Spleen (tissue), 11 donors: ENCODE data around the gene AGPAT4. TPM values are rescaled to one million over a fixed set of nuclear protein-coding genes. Genes with fewer than 3 reads are reported as not detected.
"Not testable (repeated sequence)": the region's sequence is repeated elsewhere in the genome, so short reads cannot be mapped to it uniquely, and the experiment has no call there.

Experiments
- DNase-seq: peaks from one replicate; pipeline ENCODE4 v3.0.0-alpha.2; 2020
- H3K27ac ChIP-seq, 8 donors: fragments of 200-600 bp; sonication (generic) in 7 of 8; 1 replicate in 4 of 8; 2 replicates in 4 of 8; pipeline versions ENCODE4 v1.5.0 to v1.8.0; 2016 to 2021; ENCODE audit warnings: inconsistent platforms in 4 of 8, mild to moderate bottlenecking in 4 of 8, moderate library complexity in 1 of 8
- H3K27me3 ChIP-seq, 7 donors: fragments of 200-600 bp; sonication (generic) in 6 of 7; replicated peaks in 1 of 7; 1 replicate in 4 of 7; 2 replicates in 3 of 7; pipeline versions ENCODE4 v1.5.0 to v1.8.0; 2016 to 2021; ENCODE audit warnings: inconsistent platforms in 3 of 7, mild to moderate bottlenecking in 1 of 7
- H3K36me3 ChIP-seq, 6 donors: fragments of 200-600 bp; sonication (generic) in 5 of 6; 1 replicate in 4 of 6; 2 replicates in 2 of 6; pipeline versions ENCODE4 v1.5.0 to v1.8.0; 2016 to 2021; ENCODE audit warnings: inconsistent platforms in 2 of 6
- H3K4me1 ChIP-seq, 6 donors: fragments of 200-600 bp; sonication (generic) in 5 of 6; 1 replicate in 3 of 6; 2 replicates in 3 of 6; pipeline versions ENCODE4 v1.5.0 to v1.8.0; 2016 to 2021; ENCODE audit warnings: inconsistent platforms in 3 of 6
- H3K4me3 ChIP-seq, 8 donors: fragments of 200-600 bp; sonication (generic) in 7 of 8; 1 replicate in 4 of 8; 2 replicates in 4 of 8; pipeline versions ENCODE4 v1.5.0 to v1.8.0; 2016 to 2021; ENCODE audit warnings: inconsistent platforms in 4 of 8, mild to moderate bottlenecking in 4 of 8, moderate library complexity in 2 of 8
- H3K9me3 ChIP-seq, 8 donors: fragments of 200-600 bp; sonication (generic) in 7 of 8; 1 replicate in 4 of 8; 2 replicates in 4 of 8; pipeline versions ENCODE4 v1.5.0 to v1.8.0; 2016 to 2021; ENCODE audit warnings: inconsistent platforms in 4 of 8
- CTCF ChIP-seq, 11 experiments: fragments of 200-600 bp in 7 of 11; fragments of 450-650 bp in 4 of 11; sonication (generic) in 4 of 11; IDR thresholded peaks in 8 of 11; conservative IDR thresholded peaks in 3 of 11; 1 replicate in 7 of 11; 2 replicates in 4 of 11; pipeline versions ENCODE4 v1.4.0 to v1.8.0; 2016 to 2021; ENCODE audit warnings: antibody characterized with exemption in 11 of 11, inconsistent platforms in 4 of 11, mild to moderate bottlenecking in 1 of 11
- POLR2A ChIP-seq, 3 donors: fragments of 450-650 bp; IDR thresholded peaks; one replicate each; pipeline ENCODE4 v1.5.1; 2017; ENCODE audit warnings: antibody characterized with exemption in 3 of 3, mild to moderate bottlenecking in 1 of 3
- POLR2AphosphoS5 ChIP-seq, 3 donors: sonication (generic); formaldehyde crosslinking; IDR thresholded peaks; one replicate each; pipeline ENCODE4 v1.5.1; 2017; ENCODE audit warnings: antibody characterized with exemption in 3 of 3
- WGBS, 5 donors: extraction: QIAGEN DNeasy Blood & Tissue Kit in 3 of 5; methylation state at CpG; one replicate each; pipeline versions ENCODE4 v1.1.5 to v1.1.7; 2013 to 2018; 5-methylcytosine and 5-hydroxymethylcytosine counted together
- intact Hi-C: fragments of 100-400 bp; cut with DNase I; formaldehyde crosslinking; loops from one replicate; pipeline ENCODE4 v1.15.0; 2023; ENCODE audit warnings: low total_unique reads
- polyA plus RNA-seq, 3 donors: library from polyadenylated mRNA; stranded (reverse); fragments of 200-250 nt; gene quantifications; one replicate each; pipeline ENCODE4 v1.2.1, GENCODE V29; 2013
- total RNA-seq, 7 donors: library from RNA; depleted of rRNA in 3 of 7; stranded (reverse); fragments of >200 nt in 3 of 7; fragmentation: NEBNext Ultra II Directional in 4 of 7; extraction: Animal tissue kit (Norgen Biotek cat#: 25700) in 4 of 7; gene quantifications; one replicate each; pipeline versions ENCODE4 v1.1.0 to v1.2.1, GENCODE V29; 2016 to 2021
- donor health status: healthy with polysubstance abuse.
- donor health status: DM: no; HTN: no; CAD: no; lungs with moderate emphysema.
- donor health status: DM: no; HTN: no; CAD: no.
- donor health status: Bipolar disorder and iron deficiency.
- donor health status: healthy.
- donor health status: DM: no; HTN: no; CAD: no.
- donor health status: DM: yes; HTN: yes; CAD: no.

The AGPAT4 gene
- total and polyA plus RNA-seq, 10 donors, result 0.80 to 16.8 (median 8.4) TPM

GRCh38 chr6:161127071-161127740 is 146.7 kb downstream of the AGPAT4 start:
- H3K4me1 ChIP-seq, result no peaks in the 10 kb centered on the region
- no peak for TF ChIP-seq CTCF (IDR thresholded peaks at IDR 0.05 in 8 of 11, conservative IDR thresholded peaks at IDR 0.05 in 3 of 11)
- no peak for TF ChIP-seq POLR2A (IDR thresholded peaks at IDR 0.05)
- no peak for TF ChIP-seq POLR2AphosphoS5 (IDR thresholded peaks at IDR 0.05)
- no peak for DNase-seq
- 94 to 99% (median 97%) methylated on average over 7 of the region's 7 CpGs for WGBS, 5 donors
- intact Hi-C loops, result no loop called here
- H3K4me3 ChIP-seq, result no peak overlapping the region
- no peaks in the 10 kb centered on the region for H3K27me3 ChIP-seq
- no peak overlapping the region for H3K27ac ChIP-seq
- H3K36me3 ChIP-seq, result peaks cover 0 to 90% (median 19%) of the 10 kb centered on the region in 6 donors
- peaks cover 0 to 38% (median 34%) of the 10 kb centered on the region in 8 donors for H3K9me3 ChIP-seq

- no peaks in the 10 kb centered on the region for H3K4me1 ChIP-seq
- no peaks in the 10 kb centered on the region for H3K27me3 ChIP-seq
- intact Hi-C loops, result no loop called here
- WGBS, 5 donors, result 88 to 99% (median 95%) methylated on average over 2 of the region's 2 CpGs
- H3K36me3 ChIP-seq, result peaks cover 0 to 99% (median 19%) of the 10 kb centered on the region in 6 donors
- peaks cover 0 to 53% (median 44%) of the 10 kb centered on the region in 8 donors for H3K9me3 ChIP-seq
- H3K27ac ChIP-seq, result no peak overlapping the region
- DNase-seq, result no peak
- TF ChIP-seq POLR2AphosphoS5 (IDR thresholded peaks at IDR 0.05), result no peak
- no peak for TF ChIP-seq CTCF (IDR thresholded peaks at IDR 0.05 in 8 of 11, conservative IDR thresholded peaks at IDR 0.05 in 3 of 11)
- no peak for TF ChIP-seq POLR2A (IDR thresholded peaks at IDR 0.05)
- no peak overlapping the region for H3K4me3 ChIP-seq
These were observed 148.3 kb downstream of the AGPAT4 start for GRCh38 chr6:161125591-161125990.

- peaks cover 0 to 67% (median 53%) of the 10 kb centered on the region in 8 donors for H3K9me3 ChIP-seq
- H3K27me3 ChIP-seq, H3K27ac ChIP-seq, H3K4me1 ChIP-seq, H3K4me3 ChIP-seq, intact Hi-C loops, DNase-seq: not testable (repeated sequence)
- peaks cover 5 to 99% (median 24%) of the 10 kb centered on the region in 6 donors for H3K36me3 ChIP-seq
These were observed 150.5 kb downstream of the AGPAT4 start for GRCh38 chr6:161123319-161123718.

GRCh38 chr6:161117942-161118341 is 155.9 kb downstream of the AGPAT4 start:
- Histone ChIP-seq H3K9me3 (peaks cover 0 to 38% (median 25%) of the 10 kb centered on the region in 8 donors), H3K4me3 (no peak overlapping the region), H3K27me3 (no peaks in the 10 kb centered on the region), H3K4me1 (no peaks in the 10 kb centered on the region), H3K27ac (no peak overlapping the region), H3K36me3 (peaks cover 5 to 99% (median 48%) of the 10 kb centered on the region in 6 donors)
- TF ChIP-seq POLR2A (IDR thresholded peaks at IDR 0.05) (no peak), POLR2AphosphoS5 (IDR thresholded peaks at IDR 0.05) (no peak), CTCF (IDR thresholded peaks at IDR 0.05 in 8 of 11, conservative IDR thresholded peaks at IDR 0.05 in 3 of 11) (no peak)
- DNase-seq, result no peak
- intact Hi-C loops, result no loop called here
- 91 to 94% (median 92%) methylated on average over 2 of the region's 2 CpGs for WGBS, 5 donors
